Parathyroid adenoma (tissue), 2 donors: ENCODE measurements around the gene CEACAM18.
"Not testable (repeated sequence)": the region's sequence is repeated elsewhere in the genome, so short reads cannot be mapped to it uniquely, and the experiment has no call there.

Experiments used
- H2AFZ ChIP-seq: fragments of 300-600 bp; sonication (generic); one replicate; pipeline ENCODE4 v1.7.0; 2017; ENCODE audit warnings: antibody characterized with exemption, mild to moderate bottlenecking
- H3K27ac ChIP-seq: fragments of 300-600 bp; sonication (generic); one replicate; pipeline ENCODE4 v1.7.0; 2017
- H3K27me3 ChIP-seq: fragments of 300-600 bp; sonication (generic); one replicate; pipeline ENCODE4 v1.7.0; 2017; ENCODE audit warnings: low read length; ENCODE audit not compliant: control insufficient read depth, insufficient read depth
- H3K36me3 ChIP-seq: fragments of 300-600 bp; sonication (generic); one replicate; pipeline ENCODE4 v1.7.0; 2017; ENCODE audit warnings: low read length; ENCODE audit not compliant: control insufficient read depth, insufficient read depth
- H3K4me1 ChIP-seq: fragments of 300-600 bp; sonication (generic); one replicate; pipeline ENCODE4 v1.7.0; 2017; ENCODE audit warnings: control low read depth
- H3K4me2 ChIP-seq: fragments of 300-600 bp; sonication (generic); one replicate; pipeline ENCODE4 v1.7.0; 2017; ENCODE audit warnings: low read length
- H3K4me3 ChIP-seq: fragments of 300-600 bp; sonication (generic); one replicate; pipeline ENCODE4 v1.7.0; 2017; ENCODE audit warnings: low read depth, low read length
- H3K79me2 ChIP-seq: fragments of 300-600 bp; sonication (generic); one replicate; pipeline ENCODE4 v1.7.0; 2017; ENCODE audit warnings: control low read depth
- H3K9ac ChIP-seq: fragments of 300-600 bp; sonication (generic); one replicate; pipeline ENCODE4 v1.7.0; 2017; ENCODE audit warnings: mild to moderate bottlenecking
- H3K9me3 ChIP-seq: fragments of 300-600 bp; sonication (generic); one replicate; pipeline ENCODE4 v1.7.0; 2017; ENCODE audit warnings: low read length; ENCODE audit not compliant: control insufficient read depth
- CTCF ChIP-seq: fragments of 300-600 bp; sonication (generic); IDR thresholded peaks from one replicate; pipeline ENCODE4 v1.7.0; 2017; ENCODE audit warnings: antibody characterized with exemption, mild to moderate bottlenecking
- donor health status: primary hyperparathyroidism.

The CEACAM18 gene

GRCh38 chr19:51439021-51439465 lies 39.3 kb upstream of the CEACAM18 start:
- TF ChIP-seq CTCF, result peak; percentile 33
- Histone ChIP-seq H3K4me1 (no peaks in the 10 kb centered on the region), H3K27ac (no peak overlapping the region), H3K9me3 (no peaks in the 10 kb centered on the region), H3K36me3 (no peaks in the 10 kb centered on the region), H2AFZ (no peak overlapping the region), H3K4me3 (no peak overlapping the region), H3K9ac (no peak overlapping the region), H3K79me2 (no peaks in the 10 kb centered on the region), H3K4me2 (no peak overlapping the region), H3K27me3 (no peaks in the 10 kb centered on the region)

GRCh38 chr19:51440052-51440451 lies 38.3 kb upstream of the CEACAM18 start:
- Histone ChIP-seq H3K4me2 (no peak overlapping the region), H3K4me3 (no peak overlapping the region), H2AFZ (no peak overlapping the region), H3K9me3 (no peaks in the 10 kb centered on the region), H3K27ac (no peak overlapping the region), H3K4me1 (no peaks in the 10 kb centered on the region), H3K27me3 (no peaks in the 10 kb centered on the region), H3K9ac (no peak overlapping the region), H3K36me3 (no peaks in the 10 kb centered on the region), H3K79me2 (no peaks in the 10 kb centered on the region)
- TF ChIP-seq CTCF, result no peak

GRCh38 chr19:51440846-51441409 lies 37.4 kb upstream of the CEACAM18 start:
- no peak overlapping the region for H3K4me3 ChIP-seq
- H2AFZ ChIP-seq, result peak overlapping the region; percentile 47
- H3K36me3 ChIP-seq, result no peaks in the 10 kb centered on the region
- H3K79me2 ChIP-seq, result no peaks in the 10 kb centered on the region
- H3K9ac ChIP-seq, result no peak overlapping the region
- H3K27ac ChIP-seq, result no peak overlapping the region
- H3K4me1 ChIP-seq, result no peaks in the 10 kb centered on the region
- no peak overlapping the region for H3K4me2 ChIP-seq
- no peak for TF ChIP-seq CTCF
- no peaks in the 10 kb centered on the region for H3K9me3 ChIP-seq
- H3K27me3 ChIP-seq, result no peaks in the 10 kb centered on the region

GRCh38 chr19:51441410-51442390 lies 36.6 kb upstream of the CEACAM18 start:
- Histone ChIP-seq H3K4me2 (no peak overlapping the region), H3K27me3 (no peaks in the 10 kb centered on the region), H3K9ac (no peak overlapping the region), H2AFZ (peak overlapping the region; percentile 47), H3K36me3 (no peaks in the 10 kb centered on the region), H3K4me3 (no peak overlapping the region), H3K4me1 (no peaks in the 10 kb centered on the region), H3K9me3 (no peaks in the 10 kb centered on the region), H3K27ac (no peak overlapping the region), H3K79me2 (no peaks in the 10 kb centered on the region)
- TF ChIP-seq CTCF, result no peak

- H3K79me2 ChIP-seq, H2AFZ ChIP-seq: not testable (repeated sequence)
Observed at GRCh38 chr19:51447510-51447909, 30.8 kb upstream of the CEACAM18 start.

More at GRCh38 chr19:51447510-51447909, 30.8 kb upstream of the CEACAM18 start:
- H3K9me3 ChIP-seq, H3K4me2 ChIP-seq, H3K27ac ChIP-seq, H3K27me3 ChIP-seq, H3K36me3 ChIP-seq, H3K4me1 ChIP-seq, H3K9ac ChIP-seq, H3K4me3 ChIP-seq: not testable (repeated sequence)
